Measurements from ENCODE around the gene TIAM2.
"Not testable (repeated sequence)": the region's sequence is repeated elsewhere in the genome, so short reads cannot be mapped to it uniquely, and the experiment has no call there.

The TIAM2 gene

GRCh38 chr6:155066921-155067680, 72.0 kb downstream of the TIAM2 start:
- no peak for DNase-seq

- DNase-seq: no peak
These were observed 73.0 kb downstream of the TIAM2 start for GRCh38 chr6:155067956-155068615.

DNA sequence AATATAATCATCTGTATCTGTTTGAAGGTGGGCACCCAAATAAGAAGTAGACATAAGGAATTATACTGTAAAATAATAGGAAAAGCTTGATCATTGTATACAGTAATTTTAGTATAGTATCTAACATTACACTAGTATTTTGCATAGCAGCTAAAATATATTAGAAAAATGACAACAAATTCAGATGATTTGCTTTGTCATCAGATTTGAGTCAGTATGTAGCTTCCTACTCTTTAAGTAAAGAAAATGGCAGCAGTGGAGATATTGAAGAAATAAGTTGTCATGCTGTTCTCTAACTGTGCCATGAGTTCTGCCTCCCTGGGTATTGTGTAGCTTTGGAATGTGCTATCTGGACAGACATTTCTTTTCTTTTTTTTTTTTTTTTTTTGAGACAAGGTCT, 74.4 kb downstream of the TIAM2 start:
- no peak for DNase-seq

DNA sequence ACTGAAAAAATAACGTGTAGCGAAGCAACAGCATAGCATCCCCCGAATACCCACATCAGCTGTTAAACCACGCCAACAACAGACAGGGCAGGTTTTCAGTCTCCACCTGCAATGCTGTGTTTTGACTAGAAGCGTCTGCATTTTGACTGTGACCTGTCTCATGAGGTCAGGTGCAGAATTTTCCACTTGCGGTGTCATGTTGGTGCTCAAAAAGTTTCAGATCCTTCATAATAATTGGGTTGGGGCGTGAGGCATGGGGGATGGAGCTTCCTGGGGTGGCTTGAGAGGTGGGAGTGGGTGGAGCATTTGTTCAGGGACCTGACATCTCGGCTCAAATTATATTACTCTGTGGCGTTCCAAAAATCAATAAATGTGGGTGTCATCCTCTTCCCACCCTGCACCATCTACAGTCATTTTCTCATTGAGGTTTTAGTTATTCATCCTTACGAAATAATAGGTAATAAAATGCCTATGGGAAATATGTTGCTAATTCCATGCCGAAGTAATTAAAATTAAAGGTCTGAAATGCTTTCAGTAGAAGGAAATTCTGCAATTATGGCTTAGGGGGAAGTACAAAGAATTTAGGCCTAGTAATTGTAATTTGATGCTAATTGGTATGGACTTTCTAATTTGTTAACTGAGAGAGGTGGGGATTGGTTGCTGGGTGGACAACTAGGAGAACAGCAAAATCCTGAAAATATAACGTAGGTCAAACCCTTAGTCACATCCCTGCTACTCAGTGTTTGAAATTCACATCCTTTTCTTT, 81.0 kb downstream of the TIAM2 start:
- no peak for DNase-seq

GRCh38 chr6:155077331-155077730, 82.2 kb downstream of the TIAM2 start:
- DNase-seq: no peak

- no peak for DNase-seq
These were observed 82.7 kb downstream of the TIAM2 start for GRCh38 chr6:155077784-155078183.

GRCh38 chr6:155078331-155078745, 83.2 kb downstream of the TIAM2 start:
- no peak for DNase-seq

- no peak for DNase-seq
These were observed 84.9 kb downstream of the TIAM2 start for GRCh38 chr6:155079985-155080452.

GRCh38 chr6:155080881-155081845, 86.0 kb downstream of the TIAM2 start:
- DNase-seq: no peak

- DNase-seq: no peak
These were observed 89.5 kb downstream of the TIAM2 start for GRCh38 chr6:155084431-155085123.

DNA sequence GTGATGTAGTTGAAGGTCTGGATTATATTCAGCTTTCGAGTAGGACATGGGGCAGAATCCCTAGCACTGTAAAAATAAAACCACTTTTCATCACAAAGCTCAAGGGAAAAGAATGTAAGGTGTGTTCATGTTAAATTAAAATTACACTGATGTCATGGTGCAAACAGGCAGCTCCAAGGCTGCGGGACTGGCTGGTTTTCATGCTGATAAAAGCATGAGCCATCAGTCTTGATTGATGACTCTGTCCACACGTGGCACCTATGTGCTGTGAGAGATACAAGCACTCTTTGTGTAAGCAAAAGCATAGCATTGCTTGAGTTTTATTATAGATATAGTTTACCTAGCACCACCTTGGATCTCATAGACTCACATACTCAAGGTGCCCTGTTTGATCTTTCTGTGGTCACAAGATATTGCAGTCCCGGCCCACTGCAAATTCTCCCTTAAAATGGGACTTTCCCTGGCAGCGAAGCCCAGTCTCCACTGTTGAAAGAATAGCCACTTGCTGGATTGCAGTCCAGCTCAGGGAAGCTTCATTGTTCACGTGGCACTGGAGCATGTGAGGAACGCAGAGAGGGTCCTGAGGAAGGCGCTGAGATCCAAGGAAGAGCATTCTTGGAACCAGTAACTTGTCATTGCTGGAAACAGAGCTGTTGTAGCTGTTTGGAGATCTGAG, 90.6 kb downstream of the TIAM2 start:
- DNase-seq: no peak

GRCh38 chr6:155088856-155089255, 93.7 kb downstream of the TIAM2 start:
- DNase-seq: no peak

GRCh38 chr6:155089746-155090145, 94.6 kb downstream of the TIAM2 start:
- no peak for DNase-seq

DNA sequence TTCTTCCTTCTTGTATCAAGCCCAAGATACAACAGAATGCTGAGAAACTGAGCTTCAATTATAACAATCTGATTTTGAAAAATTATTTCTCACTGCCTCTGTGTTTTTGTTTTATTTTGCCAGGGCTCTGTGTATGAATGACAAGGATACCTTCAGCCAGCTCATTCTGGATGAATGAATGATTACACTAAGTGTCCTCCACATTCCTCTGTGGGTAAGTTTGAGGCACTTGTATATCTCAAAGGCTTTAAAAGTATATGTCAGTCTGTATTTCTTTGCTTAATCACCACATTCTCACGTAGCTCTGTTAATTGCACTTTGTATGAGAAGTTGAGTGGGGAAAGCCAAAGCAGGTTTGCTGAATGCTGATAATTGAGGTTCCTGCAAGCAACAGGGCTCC, 95.1 kb downstream of the TIAM2 start:
- no peak for DNase-seq

DNA sequence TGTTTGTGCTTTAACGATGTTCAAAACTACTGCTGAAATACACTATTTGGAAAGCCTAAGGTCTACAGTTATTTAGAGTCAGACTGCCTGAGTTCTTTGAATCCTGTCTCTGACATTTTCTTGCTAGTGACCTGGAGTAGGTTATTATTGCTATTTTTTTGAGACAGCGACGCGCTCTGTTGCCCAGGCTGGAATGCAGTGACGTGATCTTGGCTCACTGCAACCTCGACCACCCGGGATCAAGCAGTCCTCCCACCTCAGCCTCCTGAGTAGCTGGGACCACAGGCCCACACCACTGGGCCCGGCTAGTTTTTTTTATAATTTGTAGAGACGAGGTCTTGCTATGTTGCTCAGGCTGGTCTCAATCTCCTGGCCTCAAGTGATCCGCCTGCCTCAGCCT, 96.6 kb downstream of the TIAM2 start:
- DNase-seq: no peak

GRCh38 chr6:155093430-155093829, 98.3 kb downstream of the TIAM2 start:
- DNase-seq: no peak

DNA sequence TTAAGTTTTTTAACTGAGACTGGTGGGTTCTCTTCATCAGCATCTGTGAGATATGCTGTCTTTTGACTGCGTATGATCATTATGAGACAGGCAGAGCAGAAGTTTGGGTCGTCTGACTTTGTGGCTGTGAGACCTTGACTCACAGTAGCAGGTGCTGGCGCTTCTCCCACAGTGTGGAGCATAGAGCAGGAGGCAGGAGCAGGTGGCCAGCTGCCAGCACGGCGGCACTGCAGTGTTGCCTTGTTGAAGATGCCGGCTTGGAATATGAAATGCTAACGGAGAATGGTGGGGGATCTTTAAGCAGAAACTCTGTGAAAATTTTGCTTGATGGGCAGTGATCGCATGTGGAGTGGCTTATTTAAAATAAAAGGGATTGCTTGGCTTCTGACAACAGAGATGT, 105.0 kb downstream of the TIAM2 start:
- DNase-seq: no peak

DNA sequence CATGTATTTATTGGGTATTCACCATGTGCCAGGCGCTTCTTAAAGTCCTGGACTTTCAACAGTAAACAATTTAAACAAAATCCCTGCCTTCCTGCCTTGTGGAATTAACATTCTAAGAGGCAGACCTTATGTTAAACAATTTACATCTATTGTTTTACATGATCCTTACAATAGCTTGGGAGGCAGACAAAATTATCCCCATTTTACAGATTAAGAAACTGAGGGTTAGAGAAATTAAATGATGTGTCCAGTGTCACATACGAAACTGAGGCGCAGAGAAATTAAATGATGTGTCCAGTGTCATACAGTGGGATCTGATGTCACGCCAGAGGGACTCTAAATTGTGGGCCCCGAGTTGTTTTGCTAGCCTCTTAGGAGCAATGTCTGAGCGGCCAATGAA, 105.5 kb downstream of the TIAM2 start:
- DNase-seq: no peak

GRCh38 chr6:155103083-155103645, 108.0 kb downstream of the TIAM2 start:
- not testable (repeated sequence) for DNase-seq

DNA sequence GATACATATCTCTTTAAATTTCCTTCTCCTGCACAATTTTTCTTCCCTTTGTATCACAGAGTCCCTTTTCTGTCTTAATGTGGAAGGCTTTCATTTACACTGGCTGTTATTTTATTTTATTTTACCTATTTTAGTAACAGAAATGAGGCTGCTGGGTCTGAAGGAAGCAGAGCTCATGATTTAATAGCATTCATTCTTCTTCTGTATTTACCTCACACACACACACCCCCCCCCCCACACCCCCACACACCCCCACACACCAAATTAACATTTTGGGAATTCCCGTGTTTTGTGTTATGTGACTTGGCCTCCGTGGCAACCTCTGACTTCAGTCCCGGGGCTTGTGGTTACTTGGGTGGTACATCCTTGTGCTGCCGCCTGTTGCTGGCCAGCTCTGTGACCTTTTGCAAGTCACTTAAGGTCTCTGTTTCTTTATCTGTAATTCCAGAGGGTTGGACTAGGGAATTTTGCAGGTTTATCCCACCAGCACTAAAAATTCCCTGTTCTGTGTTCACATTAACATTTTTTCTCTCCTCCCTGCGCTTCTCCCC, 108.8 kb downstream of the TIAM2 start:
- DNase-seq: no peak
